CD4-positive, alpha-beta T cell treated with Interleukin-1 beta for 1 hour (primary cell): ENCODE results near the gene ATXN2L.
"Not testable (repeated sequence)": the region's sequence is repeated elsewhere in the genome, so short reads cannot be mapped to it uniquely, and the experiment has no call there.

Experiments
- DNase-seq, 2 donors: peaks; one replicate each; pipeline ENCODE4 v3.0.0-alpha.2; 2020 to 2022

Gene ATXN2L

GRCh38 chr16:28872952-28873351 is 50.2 kb downstream of the ATXN2L start:
- DNase-seq: no peak

DNA sequence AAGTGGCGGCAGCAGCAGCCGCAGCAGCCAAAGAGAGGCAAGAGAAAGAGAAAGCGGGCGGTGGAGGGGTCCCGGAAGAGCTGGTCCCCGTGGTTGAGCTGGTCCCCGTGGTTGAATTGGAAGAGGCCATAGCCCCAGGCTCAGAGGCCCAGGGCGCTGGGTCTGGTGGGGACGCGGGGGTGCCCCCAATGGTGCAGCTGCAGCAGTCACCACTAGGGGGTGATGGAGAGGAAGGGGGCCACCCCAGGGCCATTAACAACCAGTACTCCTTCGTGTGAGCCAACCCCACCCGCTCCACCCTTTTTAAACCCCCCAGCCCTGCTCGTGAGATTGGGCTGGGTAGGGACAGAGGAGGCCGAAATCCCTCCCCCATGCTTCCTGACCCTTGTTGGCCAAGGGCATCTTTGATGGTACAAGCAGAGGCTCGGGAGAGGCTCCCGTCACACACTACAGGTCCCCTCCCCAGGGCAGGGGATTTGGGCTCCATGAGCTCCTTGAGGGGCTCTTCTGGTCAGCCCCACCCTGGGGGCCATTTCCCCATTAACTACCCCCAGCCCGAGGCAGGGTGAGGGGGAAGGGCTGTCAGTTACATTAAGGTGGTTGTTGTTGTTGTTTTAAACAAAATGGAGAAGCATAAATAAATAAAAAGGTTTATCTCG is 50.9 kb downstream of the ATXN2L start:
- DNase-seq: peak; percentile 60 to 68

GRCh38 chr16:28874406-28874805 is 51.6 kb downstream of the ATXN2L start:
- DNase-seq: no peak

- DNase-seq: no peak
Measured at GRCh38 chr16:28875134-28876018, 52.6 kb downstream of the ATXN2L start.

DNA sequence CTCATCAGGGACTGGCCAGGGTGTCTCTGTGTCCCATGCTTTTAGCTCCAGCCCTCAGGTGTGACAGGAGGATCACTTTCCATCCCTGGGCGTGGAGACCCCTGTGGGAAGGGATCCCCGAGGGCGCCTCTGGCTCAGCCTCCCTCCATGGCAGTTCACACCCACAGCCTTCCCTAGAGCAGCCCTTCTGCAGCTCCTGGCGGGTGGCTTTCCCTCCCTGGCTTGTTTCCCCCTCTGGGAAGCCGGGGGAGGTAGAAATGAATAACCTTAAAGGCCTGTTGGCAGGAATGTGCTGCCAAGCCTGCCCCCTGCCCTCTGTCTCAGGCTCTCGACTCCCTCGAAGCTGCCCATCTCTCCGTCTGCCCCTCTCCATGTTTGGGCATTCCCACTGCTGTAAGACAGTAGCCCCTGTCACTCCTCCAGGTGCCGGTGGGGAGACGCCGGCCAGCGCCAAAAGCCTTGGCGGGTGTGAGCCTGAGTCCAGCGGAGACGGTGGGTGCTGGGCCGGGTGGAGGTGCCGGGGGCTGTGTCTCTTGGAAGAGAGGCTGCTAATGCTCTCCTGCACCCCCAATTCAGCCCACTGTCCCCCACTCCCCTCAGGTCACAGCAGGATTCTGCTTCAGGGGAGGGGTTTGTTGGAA is 53.3 kb downstream of the ATXN2L start:
- DNase-seq: no peak

DNA sequence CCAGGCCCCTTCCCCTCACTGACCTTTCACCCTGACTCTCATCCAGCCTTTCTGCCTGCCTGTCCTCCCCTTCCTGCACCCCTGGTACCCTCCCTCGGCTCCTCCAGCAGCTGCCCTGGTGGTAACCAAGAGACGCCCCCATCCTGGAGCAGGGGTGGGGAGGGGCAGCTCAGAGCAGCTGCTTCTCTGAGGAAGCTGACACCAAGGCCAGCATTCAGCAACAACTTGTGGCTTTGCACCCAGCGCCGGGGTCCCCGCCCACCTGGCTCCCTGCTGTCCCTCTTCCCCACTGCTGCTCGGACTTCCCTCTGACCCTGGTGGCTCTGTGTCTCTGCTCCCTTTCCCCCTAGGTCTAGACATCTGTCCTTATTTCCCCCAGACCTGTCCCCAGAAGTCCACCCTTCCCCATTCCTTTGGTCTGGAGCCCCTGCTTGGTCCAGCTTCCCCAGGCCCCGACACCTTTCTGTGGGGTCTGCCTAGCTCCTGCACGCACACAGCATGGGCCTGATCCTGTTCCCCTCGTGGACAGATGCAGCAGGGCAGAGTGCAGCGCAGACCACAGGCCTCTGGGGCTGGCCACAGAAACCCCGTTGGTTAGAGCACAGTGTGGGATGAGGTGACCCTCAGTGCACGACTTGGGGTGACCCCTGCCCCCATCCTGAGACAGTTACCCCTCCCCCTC is 54.3 kb downstream of the ATXN2L start:
- no peak for DNase-seq

DNA sequence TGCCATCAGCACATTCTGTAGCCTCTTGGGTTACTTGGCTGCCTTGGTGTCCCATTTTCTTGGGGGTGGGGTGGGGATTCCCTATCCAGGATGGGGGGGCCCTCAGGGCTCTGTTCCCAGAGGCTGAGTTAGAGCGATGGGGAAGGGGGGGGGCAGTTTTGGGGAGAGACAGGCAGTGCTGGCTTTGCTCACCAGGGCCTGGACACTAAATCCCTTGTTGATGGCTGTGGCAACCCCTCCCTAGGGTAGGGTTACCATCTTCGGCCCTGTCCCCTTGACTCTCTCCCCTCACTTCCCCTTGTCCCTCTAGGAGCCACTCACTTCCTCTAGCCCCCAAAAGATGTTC is 54.8 kb downstream of the ATXN2L start:
- no peak for DNase-seq

DNA sequence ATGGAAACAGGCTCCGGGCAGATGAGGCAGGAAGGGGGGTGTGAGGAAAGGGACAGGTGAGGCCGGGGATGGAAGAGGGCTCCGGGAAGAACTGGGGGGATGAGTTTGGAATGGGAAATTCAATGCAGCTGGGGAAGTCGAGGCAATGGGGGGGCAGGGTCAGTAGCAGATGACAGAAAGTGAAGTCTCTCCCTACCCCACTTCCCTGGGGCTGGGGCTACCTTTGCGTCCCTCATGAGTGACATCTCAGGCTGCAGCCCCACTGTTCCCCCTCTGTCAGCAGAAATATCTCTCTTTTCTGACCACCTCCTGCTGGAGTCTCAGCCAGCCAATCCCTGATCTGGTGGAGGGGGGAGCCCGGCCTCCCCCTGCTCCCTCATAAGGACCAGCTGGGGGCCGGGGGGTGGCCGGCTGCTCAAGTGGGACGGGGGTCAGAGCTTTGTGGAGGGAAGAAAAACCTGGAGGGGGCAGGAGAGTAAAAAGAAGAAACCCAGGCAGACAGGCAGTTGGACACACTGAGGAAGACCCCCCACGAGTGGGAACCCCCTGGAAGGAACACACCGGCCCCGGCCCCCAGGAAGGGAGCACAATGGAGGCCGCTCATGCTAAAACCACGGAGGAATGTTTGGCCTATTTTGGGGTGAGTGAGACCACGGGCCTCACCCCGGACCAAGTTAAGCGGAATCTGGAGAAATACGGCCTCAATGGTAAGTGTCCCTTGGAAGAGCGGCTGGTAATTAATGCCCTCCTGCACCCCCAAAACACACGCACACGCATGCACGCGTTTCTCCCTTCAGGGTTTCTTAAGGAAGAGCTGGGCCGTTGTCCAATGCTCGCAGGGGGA is 55.5 kb downstream of the ATXN2L start, which contains the start of gene ATP2A1:
Gene ATP2A1 (plus strand): TSS at position 406 of the 844 bp plus-strand sequence. CDS start 184 bp downstream, at position 590.
- no peak for DNase-seq

DNA sequence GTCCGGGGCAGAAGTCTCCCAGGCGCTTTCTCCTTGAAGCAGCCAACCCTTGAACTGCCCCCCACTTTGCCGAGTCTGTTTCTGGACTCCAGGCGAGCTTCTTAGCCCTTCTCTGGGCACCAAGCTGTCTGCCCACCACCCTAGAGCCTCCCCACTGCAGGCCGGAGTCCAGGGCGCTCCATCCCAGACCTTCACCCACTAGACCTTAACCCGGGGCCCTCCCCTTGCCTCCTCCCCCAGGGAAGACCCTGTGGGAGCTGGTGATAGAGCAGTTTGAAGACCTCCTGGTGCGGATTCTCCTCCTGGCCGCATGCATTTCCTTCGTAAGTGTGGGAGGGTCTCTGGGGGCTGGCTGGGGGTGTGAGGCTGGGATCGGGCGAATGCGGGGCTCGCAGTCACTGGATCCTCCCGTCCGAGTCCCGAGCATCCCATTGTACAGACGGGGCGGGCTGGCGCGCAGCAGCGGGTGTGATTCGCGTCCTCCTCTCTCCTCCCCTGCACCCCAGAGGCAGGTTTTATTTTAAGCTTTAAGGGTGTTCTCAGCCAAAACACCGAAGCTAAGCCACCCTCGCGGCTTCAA is 56.6 kb downstream of the ATXN2L start:
- no peak for DNase-seq

DNA sequence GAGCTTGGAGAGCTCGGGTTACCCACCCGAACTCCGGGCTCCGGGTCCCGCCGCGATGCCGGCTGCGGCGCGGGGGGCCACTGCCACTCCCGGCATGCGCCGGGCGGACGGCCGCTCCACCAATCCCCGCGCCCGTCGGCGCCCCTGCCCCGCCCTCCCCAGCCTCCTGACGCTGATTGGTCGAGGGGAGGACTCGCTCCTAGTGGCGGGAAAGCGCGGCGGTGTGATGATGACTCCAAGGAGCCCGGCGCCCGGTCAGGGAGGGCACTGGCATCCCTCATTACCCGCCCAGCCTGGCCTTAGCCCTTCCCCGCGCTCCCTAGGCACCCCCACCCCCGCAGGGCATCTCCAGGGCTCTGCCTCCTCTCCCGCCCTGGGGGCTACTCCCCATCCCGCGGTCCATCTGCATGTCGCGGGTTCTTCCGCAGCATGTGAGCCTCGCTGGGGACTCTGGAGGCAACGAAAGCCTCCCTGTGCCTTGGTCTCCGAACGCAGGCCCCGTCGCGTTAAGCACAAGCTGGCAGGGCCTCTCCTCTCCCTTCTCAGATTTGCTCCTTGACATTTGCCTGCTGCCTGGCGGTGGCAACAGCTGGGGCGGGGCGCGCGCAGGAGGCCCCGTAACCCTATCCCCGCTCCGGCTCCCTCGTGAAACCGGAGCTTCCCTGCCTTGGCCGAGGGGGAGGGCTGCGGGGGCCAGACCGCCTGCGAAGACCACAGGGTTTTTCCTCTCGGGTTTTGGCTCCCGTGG is 57.2 kb downstream of the ATXN2L start:
- DNase-seq: peak; percentile 88 to 91

- no peak for DNase-seq
Measured at GRCh38 chr16:28880589-28880915, 57.8 kb downstream of the ATXN2L start.

DNA sequence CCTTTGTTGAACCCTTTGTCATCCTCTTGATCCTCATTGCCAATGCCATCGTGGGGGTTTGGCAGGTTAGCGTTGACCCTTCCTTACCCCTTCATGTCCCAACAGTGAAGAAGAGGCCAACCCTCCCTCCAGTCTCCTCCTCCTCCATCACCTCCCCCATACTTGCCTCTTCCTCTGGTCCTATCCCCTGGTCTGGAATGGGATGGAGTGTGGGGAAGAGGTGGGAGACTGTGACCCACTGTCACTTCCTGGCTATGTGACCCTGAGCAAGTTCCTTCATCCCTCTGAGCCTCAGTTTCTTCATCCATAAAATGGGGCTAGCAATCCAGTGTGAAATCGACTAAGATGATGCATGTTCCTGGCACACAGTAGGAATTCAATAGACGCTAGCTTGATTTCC is 58.2 kb downstream of the ATXN2L start:
- DNase-seq: no peak

- not testable (repeated sequence) for DNase-seq
Measured at GRCh38 chr16:28881565-28881964, 58.8 kb downstream of the ATXN2L start.

GRCh38 chr16:28882551-28883160 is 59.9 kb downstream of the ATXN2L start:
- no peak for DNase-seq

DNA sequence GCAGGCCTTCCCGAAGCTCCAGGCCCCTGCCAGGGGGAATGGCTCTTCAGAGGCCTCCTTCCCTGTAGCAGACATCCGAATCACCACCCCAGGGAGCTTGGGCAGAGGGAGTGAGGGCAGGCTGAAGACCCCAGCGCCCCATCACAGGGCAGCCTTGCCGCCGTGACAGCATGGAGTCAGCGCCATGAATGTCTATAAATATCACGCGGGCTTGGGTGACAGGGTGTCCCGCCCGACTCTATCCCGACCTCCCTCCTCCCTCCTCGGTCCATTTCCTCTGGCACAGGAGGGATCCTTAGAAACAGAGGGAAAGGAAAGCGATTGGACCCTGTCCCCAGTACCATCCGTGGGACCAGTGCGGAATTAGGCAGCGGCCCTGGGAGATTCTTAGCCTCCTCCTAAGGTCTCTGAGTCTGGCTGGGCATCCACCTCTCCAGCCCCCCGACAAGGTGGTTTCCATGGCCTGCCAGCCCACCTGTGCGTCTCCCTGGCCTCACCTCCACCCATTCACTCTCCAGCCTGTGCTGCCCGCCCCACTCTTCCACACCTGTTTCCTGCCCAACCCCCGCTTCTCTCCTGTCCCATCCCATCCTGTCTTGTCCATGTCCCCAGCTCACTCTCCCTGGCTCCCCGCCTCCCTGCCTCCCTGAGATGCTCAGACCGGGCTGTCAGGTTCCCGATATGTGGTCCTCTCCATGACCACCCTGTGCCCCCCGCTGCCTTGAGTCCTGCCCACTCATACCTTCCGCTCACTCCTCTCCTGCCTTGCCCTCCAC is 60.6 kb downstream of the ATXN2L start:
- DNase-seq: no peak

DNA sequence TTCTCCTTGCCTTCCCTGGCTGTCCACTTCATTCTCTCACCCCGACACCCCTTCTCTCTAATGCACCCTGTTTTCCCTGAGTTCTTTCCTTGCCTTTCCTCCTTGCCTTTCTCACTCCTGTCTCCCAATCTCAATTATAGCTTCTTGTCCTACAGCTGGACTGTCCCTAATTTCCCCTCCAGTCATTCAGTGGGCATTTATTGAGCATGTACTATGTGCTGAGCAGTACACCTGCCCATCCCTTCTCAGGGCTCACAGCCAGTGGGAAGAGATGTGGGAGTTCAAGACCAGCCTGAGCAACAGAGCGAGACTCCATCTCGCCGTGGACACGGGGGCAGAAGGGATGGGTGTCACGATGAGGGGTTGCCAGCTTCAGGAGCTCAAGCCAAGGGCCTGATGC is 61.2 kb downstream of the ATXN2L start:
- DNase-seq: no peak
